ENCODE measurements around the gene ORC4. TPM values are rescaled to one million over a fixed set of nuclear protein-coding genes. Genes with fewer than 3 reads are reported as not detected.
"Not testable (repeated sequence)": the region's sequence is repeated elsewhere in the genome, so short reads cannot be mapped to it uniquely, and the experiment has no call there.

The ORC4 gene
- total RNA-seq, 1 experiment from 2014 or later, result 47.9 TPM

GRCh38 chr2:148014616-148015015 is 5.9 kb downstream of the ORC4 start:
- no peak for DNase-seq (ENCODE audit: low read depth)

GRCh38 chr2:148013876-148014275 is 6.7 kb downstream of the ORC4 start:
- no peak for DNase-seq (ENCODE audit: low read depth)

- DNase-seq (ENCODE audit: low read depth), result not testable (repeated sequence)
These were observed 12.1 kb downstream of the ORC4 start for GRCh38 chr2:148008411-148008810.

GRCh38 chr2:148007219-148007900 is 13.2 kb downstream of the ORC4 start:
- DNase-seq (ENCODE audit: low read depth), result no peak

- no peak for DNase-seq (ENCODE audit: low read depth)
These were observed 14.1 kb downstream of the ORC4 start for GRCh38 chr2:148006249-148007007.

- not testable (repeated sequence) for DNase-seq (ENCODE audit: low read depth)
These were observed 18.1 kb downstream of the ORC4 start for GRCh38 chr2:148002420-148002819.

- DNase-seq (ENCODE audit: low read depth), result no peak
These were observed 20.4 kb downstream of the ORC4 start for GRCh38 chr2:148000095-148000494.

DNA sequence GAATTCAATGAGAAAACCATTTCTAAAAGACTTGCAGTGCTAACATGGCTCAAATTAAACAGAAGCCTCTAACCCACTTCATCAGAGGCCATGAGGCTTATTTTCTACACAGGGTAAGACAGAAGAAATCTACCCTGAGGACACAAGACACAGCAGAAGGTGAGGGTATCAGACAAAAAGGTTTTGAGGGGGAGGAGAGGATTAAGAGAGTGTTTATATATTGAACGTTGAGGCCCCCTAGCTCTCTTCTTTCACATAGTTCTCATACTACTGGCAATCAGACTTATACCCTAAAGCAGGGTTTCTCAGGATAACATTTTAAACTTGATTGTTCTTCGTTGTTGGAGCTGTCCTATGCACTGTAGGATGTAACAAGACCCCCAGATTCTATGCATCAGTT is 21.4 kb downstream of the ORC4 start:
- DNase-seq (ENCODE audit: low read depth), result no peak

DNA sequence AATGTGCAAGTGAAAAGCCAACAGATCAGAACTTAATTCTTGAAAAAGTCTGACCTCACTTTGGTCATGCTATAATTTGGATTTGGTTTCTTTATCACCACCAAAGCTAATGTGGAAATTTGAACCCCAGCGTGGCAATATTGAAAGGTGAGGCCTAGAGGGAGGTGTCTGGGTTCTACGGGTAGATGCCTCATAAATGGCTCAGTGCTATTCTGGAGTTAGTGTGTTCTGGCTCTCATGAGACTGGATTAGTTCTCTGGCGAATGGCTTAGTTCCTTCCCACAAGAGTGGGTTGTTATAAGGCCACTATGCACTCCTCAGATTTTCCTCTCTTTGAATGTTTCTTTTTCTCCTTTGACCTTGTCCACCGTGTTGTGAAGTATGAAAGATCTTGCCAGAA is 22.3 kb downstream of the ORC4 start:
- no peak for DNase-seq (ENCODE audit: low read depth)

GRCh38 chr2:147996828-147997227 is 23.7 kb downstream of the ORC4 start:
- no peak for DNase-seq (ENCODE audit: low read depth)

- not testable (repeated sequence) for DNase-seq (ENCODE audit: low read depth)
These were observed 25.6 kb downstream of the ORC4 start for GRCh38 chr2:147994965-147995364.

DNA sequence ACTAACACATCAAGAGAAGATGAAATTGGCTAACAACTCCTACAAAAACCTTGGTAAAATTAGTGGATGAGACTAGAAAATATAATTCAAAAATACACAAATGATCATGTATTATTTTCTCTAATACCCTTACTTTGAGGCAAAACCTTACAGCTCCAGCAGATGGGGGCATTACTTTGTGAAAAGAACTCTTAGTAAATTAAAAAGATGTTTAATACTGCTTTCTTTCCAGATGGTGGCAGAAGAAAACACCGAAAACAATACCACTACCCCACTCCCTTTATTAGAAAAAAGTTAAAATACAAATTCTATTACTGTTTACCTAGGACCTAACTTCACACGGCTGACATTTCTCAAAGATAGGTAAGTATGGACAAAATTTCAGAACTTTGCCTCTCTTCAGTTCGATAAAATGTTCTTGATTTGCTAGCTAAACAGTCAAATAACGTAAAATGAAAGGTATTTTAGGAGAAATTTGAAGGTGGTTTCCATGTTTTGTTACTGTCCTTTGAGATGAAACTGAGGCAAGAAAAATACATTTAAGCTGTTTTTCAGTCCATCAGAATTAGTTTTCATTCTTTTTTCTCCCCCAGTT is 30.6 kb downstream of the ORC4 start:
- DNase-seq (ENCODE audit: low read depth), result peak; percentile 52

DNA sequence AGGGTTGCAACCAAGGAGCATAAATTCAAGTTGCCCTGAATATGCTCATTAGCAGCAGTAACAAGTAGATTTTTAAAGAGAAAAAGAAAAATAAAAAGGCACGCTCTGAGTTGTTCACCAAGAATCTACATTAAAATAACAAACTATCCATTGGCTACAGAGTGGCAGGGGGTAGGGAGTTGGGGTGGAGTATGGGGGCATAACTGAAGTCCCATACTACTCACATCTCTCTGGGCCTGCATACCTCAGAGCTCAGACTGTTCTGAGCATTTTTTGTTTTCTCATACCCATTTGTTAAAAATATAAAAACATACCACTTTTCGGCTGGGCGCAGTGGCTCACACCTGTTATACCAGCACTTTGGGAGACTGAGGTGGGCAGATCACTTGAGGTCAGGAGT is 31.4 kb downstream of the ORC4 start:
- DNase-seq (ENCODE audit: low read depth), result no peak

DNA sequence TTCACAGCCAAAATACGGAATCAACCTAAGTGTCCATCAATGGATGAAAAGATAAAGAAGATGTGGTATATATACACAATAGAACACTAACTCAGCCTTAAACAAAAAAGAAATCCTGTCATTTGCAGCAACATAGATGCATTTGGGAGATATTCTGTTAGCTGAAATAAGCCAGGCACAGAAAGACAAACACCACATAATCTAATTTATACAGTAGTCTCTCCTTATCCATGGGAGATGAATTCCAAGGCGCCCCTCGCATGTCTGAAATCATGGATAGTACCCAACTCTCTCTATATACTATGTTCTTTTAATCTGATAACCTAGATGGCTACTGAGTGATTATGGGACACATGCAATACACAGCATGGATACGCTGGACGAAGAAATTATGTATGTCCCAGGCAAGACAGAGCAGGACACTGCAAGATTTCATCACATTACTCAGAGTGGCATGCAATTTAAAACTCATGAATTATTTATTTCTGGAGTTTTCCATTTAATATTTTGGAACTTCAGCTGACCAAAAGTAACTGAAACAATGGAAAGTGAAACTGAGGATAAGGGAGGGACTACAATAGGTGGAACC is 39.5 kb downstream of the ORC4 start:
- DNase-seq (ENCODE audit: low read depth), result no peak

GRCh38 chr2:147977679-147978078 is 42.9 kb downstream of the ORC4 start:
- DNase-seq (ENCODE audit: low read depth), result no peak

DNA sequence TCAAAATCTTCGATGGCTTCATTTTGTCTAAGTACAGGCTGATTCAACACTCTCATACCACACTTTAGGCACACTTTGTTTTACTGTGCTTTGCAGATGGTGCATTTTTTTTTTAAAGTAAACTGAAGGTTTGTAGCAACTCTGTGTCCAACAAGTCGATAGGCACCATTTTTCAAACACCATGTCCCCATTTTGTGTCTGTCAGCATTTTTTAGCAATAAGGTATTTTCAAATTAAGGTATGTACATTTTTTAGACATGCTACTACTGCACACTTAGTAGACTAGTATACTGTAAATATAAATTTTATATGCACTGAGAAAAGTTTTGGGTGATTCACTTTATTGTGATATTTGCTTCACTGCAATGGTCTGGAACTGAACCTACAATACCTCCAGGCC is 44.4 kb downstream of the ORC4 start:
- no peak for DNase-seq (ENCODE audit: low read depth)

- DNase-seq (ENCODE audit: low read depth), result no peak
These were observed 52.0 kb downstream of the ORC4 start for GRCh38 chr2:147968571-147968970.

GRCh38 chr2:147952118-147952517 is 68.4 kb downstream of the ORC4 start:
- no peak for DNase-seq (ENCODE audit: low read depth)

GRCh38 chr2:147945660-147946059 is 74.9 kb downstream of the ORC4 start:
- peak; percentile 7 for DNase-seq (ENCODE audit: low read depth)

DNA sequence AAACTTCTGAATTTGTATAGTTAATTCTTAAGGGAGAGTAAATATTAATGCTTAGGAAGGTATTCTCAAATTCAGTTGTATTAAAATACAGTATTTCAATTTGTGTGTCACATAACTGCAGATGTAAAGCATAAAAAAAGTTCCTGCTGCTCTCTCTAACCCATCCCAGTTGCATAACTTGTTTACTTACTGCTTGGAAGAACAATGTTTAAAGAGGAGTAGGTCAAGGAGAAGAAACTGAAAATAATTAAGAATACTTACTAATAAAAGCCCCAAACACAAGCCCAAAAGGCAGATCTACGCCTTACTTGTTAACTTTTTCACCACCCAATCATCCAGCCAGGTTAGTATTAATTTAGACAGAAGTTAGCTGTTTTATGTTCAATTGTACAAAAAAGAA is 81.2 kb downstream of the ORC4 start:
- DNase-seq (ENCODE audit: low read depth), result no peak

DNA sequence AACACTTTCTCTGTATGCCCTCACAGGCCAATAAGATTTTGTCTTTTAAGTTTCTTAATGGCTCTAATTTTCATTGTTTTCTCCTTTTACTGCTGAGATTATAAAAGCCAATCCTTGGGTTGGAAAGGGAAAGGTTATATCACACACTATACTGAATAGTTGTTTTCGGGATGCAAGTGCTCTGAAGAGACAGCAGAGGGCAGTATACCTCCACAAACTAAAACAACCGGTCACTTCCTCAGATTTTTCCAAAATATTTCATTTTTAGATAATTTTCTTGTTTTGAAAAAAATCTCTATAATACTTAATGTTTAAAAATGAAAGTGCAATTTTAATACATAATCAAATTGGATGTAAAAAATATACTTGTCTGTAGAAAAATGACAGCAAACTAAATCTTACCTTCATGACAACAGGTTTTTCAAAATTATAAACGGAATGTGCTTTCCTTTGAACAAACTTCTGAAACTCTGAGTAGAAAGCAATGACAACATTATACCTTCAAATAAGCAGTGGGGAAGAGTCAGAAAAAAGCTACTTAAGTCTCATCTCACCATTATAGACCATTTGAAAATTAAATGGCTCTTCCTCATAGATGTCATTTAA is 82.7 kb downstream of the ORC4 start:
- DNase-seq (ENCODE audit: low read depth), result peak; percentile 29
